HL-60/S4 treated with phorbol 12-myristate 13-acetate at 8.2 ng/mL for 4 days and 3 days (cell line): ENCODE data around the gene HDGFL3.

Experiments used
- in situ Hi-C: fragments of 300-500 bp; cut with MboI; formaldehyde crosslinking; loops from 2 replicates; pipeline ENCODE4 v1.15.0; 2022; ENCODE audit warnings: low sequenced_read_pairs

HDGFL3 gene

DNA sequence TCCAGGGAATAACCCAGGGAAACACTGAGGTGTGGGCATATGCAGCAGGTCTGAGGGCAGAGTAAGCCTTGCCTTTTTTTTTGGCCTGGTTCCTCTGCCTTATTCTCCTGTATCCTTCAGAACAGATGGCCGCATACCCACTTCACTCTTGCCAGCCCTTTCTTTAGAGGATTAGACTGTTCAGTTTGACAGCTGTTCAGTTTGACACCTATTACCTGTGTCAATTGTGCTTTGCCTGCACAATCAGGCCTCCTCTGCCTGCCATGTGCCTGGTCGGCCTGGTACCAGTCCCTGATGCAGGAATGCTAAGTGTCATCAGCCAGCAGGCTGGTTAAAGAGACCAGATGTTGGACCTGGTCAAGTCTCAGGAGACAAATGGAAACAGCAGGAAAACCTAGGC is 77.8 kb downstream of the HDGFL3 start:
- in situ Hi-C loops, result no loop called here

DNA sequence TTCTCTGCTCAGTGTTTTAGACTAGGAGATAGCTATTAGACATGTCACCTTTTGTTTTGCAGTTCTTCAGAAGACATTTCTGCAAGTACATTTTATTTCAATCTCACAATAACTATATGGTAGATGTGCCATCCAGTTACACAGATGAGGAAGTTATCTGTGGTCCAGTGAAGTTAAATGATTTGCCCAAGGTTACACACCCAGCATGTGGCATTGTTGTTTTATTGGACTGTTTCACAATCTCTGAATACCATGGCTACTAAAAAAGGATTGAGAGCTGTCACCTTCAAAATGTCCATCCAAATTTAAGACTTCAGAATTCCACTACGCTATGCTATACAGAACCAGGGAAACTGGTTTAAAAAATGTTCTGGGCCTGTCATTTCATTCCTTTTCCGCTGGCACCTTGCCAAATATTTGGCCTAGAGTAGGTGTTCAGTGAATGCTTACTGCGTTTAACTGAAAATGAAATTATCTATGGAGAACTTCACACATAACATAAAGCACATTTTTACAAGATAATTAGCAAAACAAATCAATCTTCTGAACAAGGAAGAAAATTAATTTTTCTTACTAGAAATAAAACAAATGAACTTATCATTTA is 80.0 kb downstream of the HDGFL3 start:
- in situ Hi-C loops, result no loop called here

DNA sequence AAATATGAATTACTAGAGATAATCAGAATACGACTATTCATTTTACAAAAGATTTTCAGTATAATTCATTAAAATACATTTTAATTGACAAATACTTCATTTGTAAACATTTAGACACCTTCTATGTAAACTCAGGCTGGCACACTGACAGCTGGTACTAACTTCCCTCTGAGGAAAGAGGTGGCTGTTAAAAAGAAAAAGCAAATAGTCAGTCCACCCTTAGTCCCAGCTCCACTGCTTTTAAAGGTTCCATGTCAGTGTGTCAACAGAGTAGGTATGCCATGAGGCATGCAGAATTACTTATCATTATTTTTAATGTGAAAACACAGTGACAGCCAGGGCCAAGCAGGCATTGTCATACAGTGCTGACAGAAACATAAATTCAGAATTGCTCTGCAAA is 84.1 kb downstream of the HDGFL3 start:
- in situ Hi-C loops, result no loop called here

DNA sequence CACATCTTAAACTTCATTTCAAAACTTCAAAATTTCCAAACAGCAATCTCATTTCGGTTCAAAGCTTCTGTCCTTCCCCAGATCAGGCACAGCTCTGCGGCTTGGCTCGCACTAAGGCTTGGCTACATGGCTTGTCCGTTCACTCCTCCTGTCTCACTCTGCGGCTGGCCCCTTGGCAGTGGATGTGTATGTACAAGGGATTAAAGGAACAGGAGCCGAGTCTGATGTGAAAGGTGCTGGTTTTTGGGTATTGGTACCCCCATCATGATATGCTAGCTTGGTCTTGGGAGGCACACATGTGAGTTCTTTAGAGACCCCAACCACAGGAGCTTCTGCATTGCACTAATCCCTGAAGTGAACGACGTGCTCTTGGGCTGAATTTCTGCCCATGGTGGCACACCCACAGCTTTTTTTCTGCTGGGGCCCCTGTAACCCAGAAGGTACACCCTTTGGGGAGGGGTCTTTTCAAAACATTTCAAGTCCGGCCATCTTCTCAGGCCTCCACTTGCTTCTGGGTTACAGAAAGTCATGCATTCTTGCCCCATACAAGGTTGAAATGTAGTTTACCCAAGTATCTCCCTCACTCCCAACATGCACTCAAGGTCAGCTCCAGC is 87.5 kb downstream of the HDGFL3 start:
- in situ Hi-C loops, result no loop called here

DNA sequence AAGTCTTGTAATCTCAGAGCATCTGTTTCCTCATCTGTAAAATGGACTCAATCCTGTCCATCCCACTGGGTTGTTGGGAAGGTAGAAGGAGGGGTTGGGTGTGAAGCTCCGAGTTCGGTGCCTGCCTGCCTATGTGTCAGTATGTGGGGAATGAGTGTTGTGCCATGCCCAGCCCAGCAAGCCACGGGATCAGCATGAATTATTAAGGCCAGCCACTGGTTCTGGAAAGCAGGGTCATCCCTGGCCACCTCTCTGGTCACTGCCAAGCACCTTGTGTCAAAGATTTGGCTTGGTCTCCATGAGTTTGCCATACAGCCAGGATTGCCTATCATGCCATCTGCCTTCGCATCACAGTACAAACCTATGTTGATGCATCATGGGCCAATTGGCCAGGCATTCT is 88.7 kb downstream of the HDGFL3 start:
- in situ Hi-C loops, result no loop called here

DNA sequence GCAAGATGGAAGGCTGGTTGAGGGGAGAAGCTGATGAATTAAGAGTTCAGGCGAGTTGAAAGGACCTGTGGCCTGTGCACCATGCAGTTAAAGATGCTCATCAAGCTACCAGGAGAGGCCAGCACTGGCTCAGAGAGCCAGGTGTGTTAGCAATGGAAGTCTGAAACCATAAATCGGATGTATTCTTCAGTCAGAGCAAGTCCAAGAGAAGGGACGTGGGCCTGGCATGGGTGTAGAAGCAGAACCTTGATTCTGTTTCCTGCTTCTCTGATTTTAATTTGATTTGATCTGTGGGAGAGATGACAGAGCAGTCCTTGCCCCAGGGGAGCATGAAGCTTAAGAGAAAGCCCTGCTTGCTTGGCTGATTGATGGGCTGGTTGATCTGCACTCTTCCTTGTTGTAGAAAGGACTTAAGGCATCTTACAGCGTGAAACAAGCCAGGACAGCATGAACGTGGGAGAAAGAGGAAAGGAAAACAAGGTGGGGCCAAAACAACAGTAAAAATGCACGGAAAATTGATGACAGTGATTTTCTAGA is 89.3 kb downstream of the HDGFL3 start:
- in situ Hi-C loops, result no loop called here

DNA sequence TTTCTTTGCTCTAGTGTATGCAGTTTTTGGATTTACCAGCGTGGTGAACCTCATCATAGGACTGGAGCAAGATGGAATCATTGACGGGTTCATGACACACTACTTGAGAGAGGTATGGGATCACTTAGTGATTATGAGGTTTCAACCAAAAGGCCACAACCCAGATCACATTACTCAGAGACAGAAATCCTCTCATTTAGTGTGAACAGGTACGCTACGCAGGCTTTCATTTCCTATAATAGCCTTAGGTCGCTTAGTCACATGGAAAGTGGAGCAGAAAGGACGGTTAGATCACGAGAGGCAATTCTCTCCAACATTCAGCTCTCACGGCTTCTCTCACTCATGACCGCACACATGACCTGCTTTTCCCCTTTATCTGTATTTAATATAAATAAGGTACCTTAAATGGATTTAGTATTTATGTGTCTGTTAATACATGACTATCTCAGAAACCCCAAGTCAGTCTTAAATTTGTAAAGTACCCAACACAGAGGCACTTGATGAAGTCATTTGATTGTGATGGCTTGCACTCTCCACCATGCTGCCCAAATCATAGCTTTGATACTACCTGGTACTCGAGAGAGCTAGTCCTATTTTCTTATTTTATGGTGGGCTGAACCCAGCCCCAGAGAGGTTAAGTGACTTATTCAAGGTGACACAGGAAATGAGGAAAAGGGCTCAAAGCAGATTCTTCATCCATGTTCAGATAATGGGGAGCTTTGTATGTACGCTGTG is 91.6 kb downstream of the HDGFL3 start:
- in situ Hi-C loops, result no loop called here

DNA sequence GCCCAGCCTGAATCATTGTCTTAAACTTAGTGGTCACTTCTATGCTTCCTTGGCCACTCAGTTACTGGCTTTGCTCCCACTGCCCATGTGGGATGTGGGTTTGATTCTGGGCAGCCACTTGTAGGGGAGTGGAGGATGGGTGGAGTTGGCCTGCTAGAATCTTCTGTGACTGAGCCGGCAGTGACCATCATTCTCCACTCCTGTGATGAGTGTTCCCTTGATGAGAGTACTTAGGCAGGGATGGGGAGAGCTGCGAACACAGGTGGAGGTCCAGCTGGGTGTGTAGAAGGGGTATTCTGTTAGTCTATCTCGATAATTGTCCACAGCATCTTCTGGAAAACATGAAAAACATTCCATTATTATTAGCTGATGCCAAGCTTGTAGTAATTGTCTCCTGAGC is 92.2 kb downstream of the HDGFL3 start:
- in situ Hi-C loops, result no loop called here

DNA sequence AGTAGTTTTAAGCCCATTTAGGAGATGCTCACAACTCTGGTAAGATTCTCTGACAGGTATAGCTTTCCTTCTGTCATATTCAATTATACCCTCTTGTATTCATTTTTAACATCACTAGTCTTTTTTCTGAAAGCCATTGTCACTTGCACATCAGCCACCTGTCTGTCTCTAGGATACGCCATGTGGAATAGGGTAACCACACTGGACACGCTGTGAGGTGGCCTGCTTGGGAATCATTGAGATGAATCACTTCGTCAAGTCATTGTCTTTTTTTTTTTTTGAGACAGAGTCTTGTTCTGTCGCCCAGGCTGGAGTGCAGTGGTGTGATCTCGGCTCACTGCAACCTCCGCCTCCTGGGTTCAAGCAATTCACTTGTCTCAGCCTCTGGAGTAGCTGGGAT is 92.8 kb downstream of the HDGFL3 start:
- in situ Hi-C loops, result no loop called here

DNA sequence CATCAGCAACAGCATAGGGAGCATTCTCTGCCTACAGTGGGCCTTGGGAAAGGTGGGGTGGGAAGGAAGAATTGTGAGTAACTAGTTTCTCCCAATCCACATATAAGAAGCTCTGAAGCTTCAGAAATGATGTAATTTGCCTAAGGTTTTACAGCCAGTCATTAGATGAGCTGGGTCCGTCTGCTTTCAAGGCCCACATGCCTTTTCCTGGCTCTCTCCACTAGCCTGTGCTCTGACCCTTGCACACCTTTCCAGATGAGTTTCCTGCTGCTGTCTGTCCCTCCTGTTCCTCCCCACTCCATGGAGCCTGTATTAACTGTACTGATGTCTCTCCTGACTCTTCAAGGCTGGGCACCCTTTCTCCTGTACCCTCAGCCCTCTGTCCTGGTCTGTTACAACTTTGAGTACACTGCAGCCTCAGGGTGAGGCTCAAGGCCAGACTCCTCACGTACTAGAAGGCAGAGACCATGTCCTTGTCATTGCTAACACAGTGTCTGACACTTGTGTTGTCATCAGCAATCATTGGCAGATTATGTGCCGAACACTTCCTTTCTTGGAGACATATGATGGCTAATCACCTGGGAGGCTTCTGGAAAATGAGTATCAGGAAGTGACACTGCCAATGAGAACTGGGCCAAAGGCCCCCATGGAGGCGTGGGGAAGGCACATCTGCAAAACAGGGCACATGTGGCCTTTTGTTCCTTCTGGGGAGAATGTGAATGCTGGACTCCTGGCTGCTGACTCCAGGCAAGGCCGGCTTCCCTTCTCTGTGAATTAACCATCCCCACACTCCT is 93.5 kb downstream of the HDGFL3 start:
- in situ Hi-C loops, result no loop called here

DNA sequence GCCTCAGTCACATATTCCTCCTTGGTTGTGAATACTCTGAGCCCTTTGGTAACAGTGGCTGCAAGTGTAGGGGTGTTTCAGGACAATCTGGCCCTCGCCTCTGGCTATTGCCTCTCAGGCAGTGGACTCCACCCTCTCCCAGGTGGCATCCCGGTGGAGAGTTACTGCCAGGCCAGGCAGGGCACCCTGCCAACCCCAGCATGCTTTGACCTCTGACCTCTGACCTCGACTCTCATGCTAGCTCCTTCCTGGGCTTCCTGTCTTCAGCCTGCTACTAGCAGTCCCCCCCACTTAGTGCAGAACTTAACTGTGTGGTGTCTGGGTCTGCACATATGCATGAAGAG is 94.7 kb downstream of the HDGFL3 start:
- in situ Hi-C loops, result no loop called here

DNA sequence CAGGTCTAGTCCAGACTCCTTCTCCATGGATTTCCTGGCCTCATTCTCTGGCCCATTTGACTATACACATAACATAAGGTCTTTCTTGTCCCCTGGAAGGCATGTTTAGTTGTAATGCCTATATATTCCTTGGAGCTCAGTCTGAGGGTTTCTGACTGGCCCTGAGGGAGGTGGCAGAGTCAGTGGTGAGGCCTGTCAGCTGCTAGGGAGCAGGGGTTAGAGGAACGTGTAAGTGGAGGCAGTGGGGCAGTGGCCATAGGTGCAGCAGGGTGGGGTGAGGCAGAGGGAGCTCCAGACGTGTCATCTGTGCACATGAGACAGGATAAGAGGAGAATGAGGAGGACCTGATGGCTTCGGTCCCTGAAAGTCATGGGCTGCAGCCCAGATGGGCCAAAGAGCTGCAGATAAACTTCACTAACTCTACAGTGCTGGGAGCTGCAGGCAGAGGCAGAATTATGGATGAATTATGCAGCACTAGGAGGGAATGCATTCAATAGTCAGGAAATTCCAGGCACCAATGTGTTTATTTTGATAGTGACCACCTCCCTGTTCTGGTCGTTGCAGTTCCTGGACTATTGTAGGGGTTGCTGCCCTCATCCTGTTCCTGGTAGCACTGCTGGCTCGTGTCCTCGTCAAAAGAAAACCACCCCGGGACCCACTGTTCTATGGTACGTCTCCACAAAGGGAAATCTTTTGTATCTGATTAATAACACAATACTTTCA is 95.2 kb downstream of the HDGFL3 start:
- in situ Hi-C loops, result no loop called here

DNA sequence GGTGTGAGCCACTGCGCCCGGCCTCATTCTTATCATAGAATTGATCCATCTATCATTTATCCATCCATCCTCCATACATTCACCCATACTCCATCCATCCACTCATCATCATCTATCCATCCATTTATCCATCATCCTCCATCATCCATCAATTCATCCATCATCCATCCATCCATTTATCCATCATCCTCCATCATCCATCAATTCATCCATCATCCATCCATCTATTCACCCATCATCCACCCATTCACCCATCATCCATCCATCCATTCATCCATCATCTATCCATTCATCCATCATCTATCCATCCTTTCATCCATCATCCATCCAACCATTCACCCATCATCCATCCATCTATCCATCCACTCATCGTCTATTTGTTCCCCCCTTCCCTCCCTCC is 96.5 kb downstream of the HDGFL3 start:
- in situ Hi-C loops, result no loop called here

DNA sequence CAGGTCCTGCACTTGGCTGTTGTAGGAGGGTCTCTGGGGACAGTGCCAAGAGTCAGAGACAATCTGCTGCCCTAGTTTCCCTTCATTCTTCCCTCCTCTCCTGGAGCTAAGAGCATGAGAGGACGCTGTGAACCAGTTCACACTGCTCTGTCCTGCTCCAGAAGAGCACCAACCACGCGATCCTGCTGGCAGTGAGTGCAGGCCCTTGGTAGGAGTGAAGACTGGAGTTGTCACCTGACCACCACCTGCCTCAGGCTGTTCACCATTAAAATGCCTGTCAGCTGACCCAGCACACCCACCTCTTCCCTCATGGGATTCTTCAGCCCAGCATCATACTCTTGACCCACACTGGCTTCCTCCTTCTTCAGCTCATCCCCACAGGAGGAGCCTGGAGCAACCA is 97.2 kb downstream of the HDGFL3 start:
- in situ Hi-C loops, result no loop called here

DNA sequence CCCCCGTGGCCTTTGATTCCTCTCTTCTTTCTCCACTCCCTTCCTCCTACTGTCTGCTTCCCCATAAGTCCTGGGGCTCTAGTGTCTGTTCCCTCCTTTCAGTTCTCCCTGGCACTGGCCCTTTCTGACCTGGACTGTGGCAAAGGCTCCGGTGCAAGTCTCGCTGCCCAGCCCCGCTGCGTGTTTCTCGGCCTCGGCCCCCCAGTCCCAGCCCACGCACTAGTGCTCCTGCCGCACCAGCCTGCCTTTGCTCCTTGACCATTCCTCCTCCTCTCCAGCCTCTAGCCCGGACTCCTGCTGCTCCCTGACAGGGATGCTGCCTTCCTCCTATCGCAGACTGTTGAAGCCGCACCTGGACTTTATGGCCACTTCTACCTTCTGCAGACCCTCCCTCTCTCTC is 98.1 kb downstream of the HDGFL3 start:
- in situ Hi-C loops, result no loop called here

DNA sequence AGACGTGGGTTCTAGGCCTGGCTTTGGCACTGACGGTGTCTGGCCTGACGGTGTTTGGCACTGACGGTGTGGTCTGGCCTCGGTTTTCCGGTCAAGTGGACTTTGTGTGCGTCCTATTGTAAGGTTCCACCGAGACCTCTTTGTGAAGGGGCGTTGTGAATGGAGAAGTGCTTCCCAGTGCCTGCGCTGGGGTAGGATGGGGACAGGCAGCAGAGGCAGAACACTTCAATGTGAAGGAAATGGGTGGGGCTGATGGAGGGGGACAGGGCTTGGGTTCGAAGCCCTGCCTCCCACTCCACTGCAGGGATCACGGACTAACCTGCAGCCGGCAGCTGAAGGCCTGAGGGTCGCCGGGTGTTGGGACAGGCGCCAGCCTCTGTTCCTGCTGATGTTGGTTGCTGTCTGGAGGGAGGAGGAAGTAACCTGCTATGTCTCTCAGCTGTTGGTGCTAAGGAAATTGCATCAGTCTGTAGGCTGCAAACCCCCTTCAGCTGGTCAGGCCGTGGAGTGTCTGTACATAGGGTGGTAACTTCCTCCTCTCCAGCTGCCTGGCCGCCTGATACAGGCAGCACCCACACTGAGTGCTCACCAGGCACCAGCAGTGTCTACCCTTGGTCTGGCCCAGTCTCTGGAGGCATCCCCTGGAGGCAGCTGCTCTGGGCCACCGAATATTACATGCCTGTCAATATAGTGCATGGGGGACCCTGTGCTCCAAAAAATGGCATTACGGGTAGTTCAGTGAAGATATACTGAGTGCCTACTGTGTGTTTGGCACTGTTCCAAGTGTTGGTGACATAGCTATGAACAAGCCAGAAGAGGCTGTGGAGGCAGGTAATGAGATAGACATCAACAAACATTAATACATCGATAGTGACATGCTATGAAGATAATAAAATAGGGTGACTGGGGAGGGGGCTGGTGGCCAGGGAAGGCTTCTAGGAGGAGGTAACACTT is 99.1 kb downstream of the HDGFL3 start:
- in situ Hi-C loops, result no loop called here

DNA sequence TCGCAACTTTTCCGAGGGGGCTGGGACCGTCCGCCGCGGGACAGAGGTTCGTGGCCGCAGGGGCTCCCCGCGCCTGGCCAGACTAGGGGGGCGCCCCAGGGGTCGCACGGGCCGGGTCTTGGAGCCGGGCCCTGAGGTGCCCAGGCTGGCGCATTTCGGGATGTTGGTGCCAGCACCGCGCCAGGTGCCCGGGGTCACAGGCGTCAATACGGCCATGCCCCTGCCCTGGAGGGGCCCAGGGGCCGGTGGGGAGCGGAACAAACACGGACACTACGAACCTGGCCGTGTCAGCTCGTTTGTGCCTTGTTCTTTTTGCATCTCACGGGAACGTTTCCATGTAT is 99.8 kb downstream of the HDGFL3 start:
- in situ Hi-C loops, result no loop called here

DNA sequence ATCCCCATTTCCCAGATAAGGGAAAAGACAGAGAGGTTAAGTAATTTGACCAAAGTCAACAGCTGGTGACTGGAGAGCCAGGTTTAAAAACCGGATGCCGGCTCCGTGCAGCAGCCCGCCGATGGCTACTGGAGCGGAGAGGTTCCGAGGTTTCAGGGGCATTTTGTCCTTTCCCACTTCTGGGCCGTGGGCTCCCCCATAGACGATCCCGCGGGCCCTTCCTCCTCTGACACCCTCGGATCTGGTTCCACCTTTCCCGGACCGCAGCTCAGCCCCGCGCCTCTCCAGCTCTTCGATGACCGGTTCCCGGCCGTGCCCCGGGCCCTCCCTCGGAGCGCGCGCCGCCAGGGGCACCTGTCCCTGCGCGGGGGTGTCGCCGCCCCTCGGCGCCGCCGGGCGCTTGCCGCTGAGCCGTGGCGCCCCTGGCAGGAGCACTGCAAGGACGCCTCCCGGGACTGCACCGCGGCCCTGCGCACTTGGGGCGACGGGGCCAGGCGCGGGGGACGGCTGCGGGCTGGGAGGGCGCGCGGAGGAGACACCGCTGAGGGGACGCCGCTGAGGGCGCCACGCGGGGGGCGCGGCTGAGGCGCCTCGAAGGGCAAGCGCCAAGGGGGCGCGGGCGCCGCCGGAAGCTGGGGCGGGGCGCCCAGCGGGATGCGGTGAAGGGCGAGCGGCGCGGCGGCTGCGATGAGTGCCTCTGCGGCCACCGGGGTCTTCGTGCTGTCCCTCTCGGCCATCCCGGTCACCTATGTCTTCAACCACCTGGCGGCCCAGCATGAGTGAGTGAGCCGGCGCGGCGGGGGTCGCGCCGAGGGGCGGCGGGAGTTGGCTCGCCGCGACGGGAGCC is 100.4 kb downstream of the HDGFL3 start, which contains the start of gene TM6SF1:
TSS of gene TM6SF1 (plus strand) at position 652 of the 847 bp plus-strand sequence. CDS start at position 688, 36 bp downstream.
- in situ Hi-C loops, result no loop called here

DNA sequence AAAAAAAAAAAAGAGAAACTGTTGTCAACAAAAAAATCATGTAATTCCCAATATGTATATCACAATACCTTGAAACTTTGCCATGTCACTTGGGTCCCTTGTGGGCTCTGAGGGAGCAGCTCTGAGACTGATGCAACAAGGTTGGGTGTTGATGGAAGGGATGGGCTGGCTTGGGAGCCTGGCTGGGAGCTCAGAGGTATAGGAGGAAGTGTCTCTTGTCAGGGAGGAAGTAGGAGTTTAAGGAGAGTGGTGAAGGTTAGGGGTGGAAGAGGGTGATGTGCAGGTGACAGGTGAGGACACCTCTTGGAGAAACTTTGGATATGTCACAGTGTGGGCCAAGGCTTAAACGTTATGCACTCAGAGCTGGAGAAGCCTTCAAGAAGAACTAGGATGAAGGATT is 102.2 kb downstream of the HDGFL3 start:
- in situ Hi-C loops, result no loop called here
